GM23338 (cell line): ENCODE results near the gene YES1. TPM values are rescaled to one million over a fixed set of nuclear protein-coding genes. Genes with fewer than 3 reads are reported as not detected.

Source experiments
- ATAC-seq: fragments of 200-7000 bp; cut with Tn5 transposase; 3 replicates; pipeline ENCODE4 v1.9.1; 2020
- DNase-seq: peaks from one replicate; pipeline ENCODE4 v3.0.0-alpha.2; 2015; ENCODE audit warnings: low spot score
- H2AFZ ChIP-seq: fragments of 200-600 bp; sonication (generic); 2 replicates; pipeline ENCODE4 v1.8.0; 2016; ENCODE audit warnings: antibody characterized with exemption, mild to moderate bottlenecking, moderate library complexity
- H3F3A ChIP-seq: fragments of 200-600 bp; sonication (generic); replicated peaks from 2 replicates; pipeline ENCODE4 v1.8.0; 2017; ENCODE audit warnings: antibody characterized with exemption, mixed run types, low read depth
- H3K27ac ChIP-seq: fragments of 200-600 bp; sonication (generic); 2 replicates; pipeline ENCODE4 v1.6.1; 2016; ENCODE audit warnings: low read depth
- H3K27me3 ChIP-seq: fragments of 200-600 bp; sonication (generic); 2 replicates; pipeline ENCODE4 v1.8.0; 2016; ENCODE audit warnings: mild to moderate bottlenecking, mixed run types, moderate library complexity; ENCODE audit not compliant: insufficient read depth
- H3K36me3 ChIP-seq: fragments of 200-600 bp; sonication (generic); 2 replicates; pipeline ENCODE4 v1.8.0; 2016; ENCODE audit warnings: mild to moderate bottlenecking; ENCODE audit not compliant: insufficient read depth
- H3K4me1 ChIP-seq: fragments of 200-600 bp; sonication (generic); 2 replicates; pipeline ENCODE4 v1.8.0; 2016; ENCODE audit warnings: mild to moderate bottlenecking, moderate library complexity; ENCODE audit not compliant: insufficient read depth
- H3K4me2 ChIP-seq: fragments of 200-600 bp; sonication (generic); 2 replicates; pipeline ENCODE4 v1.7.1; 2017; ENCODE audit warnings: mixed run types
- H3K4me3 ChIP-seq: fragments of 200-600 bp; sonication (generic); 2 replicates; pipeline ENCODE4 v1.6.1; 2016; ENCODE audit warnings: mixed run types
- H3K79me2 ChIP-seq: fragments of 200-600 bp; sonication (generic); replicated peaks from 2 replicates; pipeline ENCODE4 v1.8.0; 2017; ENCODE audit warnings: mild to moderate bottlenecking; ENCODE audit not compliant: insufficient read depth
- H3K9me2 ChIP-seq: fragments of 200-600 bp; sonication (generic); 2 replicates; pipeline ENCODE4 v1.8.0; 2017; ENCODE audit not compliant: insufficient read depth
- H4K20me1 ChIP-seq: fragments of 200-600 bp; sonication (generic); replicated peaks from 2 replicates; pipeline ENCODE4 v1.8.0; 2017; ENCODE audit warnings: mild to moderate bottlenecking; ENCODE audit not compliant: insufficient read depth
- H3K27ac Mint-ChIP-seq: 2 replicates; pipeline ENCODE4 v1.8.0; 2020; ENCODE audit warnings: inconsistent platforms, mild to moderate bottlenecking, moderate library complexity, mixed read lengths
- H3K27me3 Mint-ChIP-seq: 3 replicates; pipeline ENCODE4 v1.8.0; 2022; ENCODE audit warnings: low read depth, mild to moderate bottlenecking, moderate library complexity, mixed read lengths, inconsistent platforms; ENCODE audit not compliant: insufficient read depth, poor library complexity
- H3K36me3 Mint-ChIP-seq: 3 replicates; pipeline ENCODE4 v1.8.0; 2021; ENCODE audit warnings: low read depth, mild to moderate bottlenecking, inconsistent platforms, moderate library complexity, mixed read lengths
- H3K4me1 Mint-ChIP-seq: 3 replicates; pipeline ENCODE4 v1.8.0; 2020; ENCODE audit warnings: mild to moderate bottlenecking, inconsistent platforms, mixed read lengths
- H3K4me3 Mint-ChIP-seq: 3 replicates; pipeline ENCODE4 v1.8.0; 2021; ENCODE audit warnings: moderate library complexity, mild to moderate bottlenecking, inconsistent platforms, mixed read lengths
- H3K9me3 Mint-ChIP-seq: 3 replicates; pipeline ENCODE4 v1.8.0; 2020; ENCODE audit warnings: moderate library complexity, mild to moderate bottlenecking, inconsistent platforms, mixed read lengths
- CREB1 ChIP-seq: fragments of 250-450 bp; sonication (Bioruptor Pico); IDR thresholded peaks from 2 replicates; pipeline ENCODE4 v1.5.0; 2020; ENCODE audit warnings: low read depth, mild to moderate bottlenecking, moderate library complexity
- ETS1 ChIP-seq: IDR thresholded peaks from 2 replicates; pipeline ENCODE4 v1.6.1; 2016; ENCODE audit warnings: antibody characterized with exemption
- EZH2 ChIP-seq: fragments of 200-600 bp; sonication (generic); IDR thresholded peaks from one replicate; pipeline ENCODE4 v1.8.0; 2017; ENCODE audit warnings: antibody characterized with exemption, mild to moderate bottlenecking, low read depth; ENCODE audit not compliant: unreplicated experiment
- EZH2phosphoT487 ChIP-seq: fragments of 200-600 bp; sonication (generic); IDR thresholded peaks from one replicate; pipeline ENCODE4 v1.8.1; 2018; ENCODE audit warnings: antibody characterized with exemption; ENCODE audit not compliant: unreplicated experiment
- JUNB ChIP-seq: IDR thresholded peaks from one replicate; pipeline ENCODE4 v1.6.1; 2016; ENCODE audit warnings: antibody characterized with exemption; ENCODE audit not compliant: unreplicated experiment
- POLR2AphosphoS5 ChIP-seq: IDR thresholded peaks from 2 replicates; pipeline ENCODE4 v1.6.1; 2016; ENCODE audit warnings: antibody characterized with exemption, low read depth
- REST ChIP-seq: IDR thresholded peaks from one replicate; pipeline ENCODE4 v1.6.1; 2018; ENCODE audit warnings: antibody characterized with exemption; ENCODE audit not compliant: unreplicated experiment
- STAT1 ChIP-seq: IDR thresholded peaks from one replicate; pipeline ENCODE4 v1.6.1; 2016; ENCODE audit warnings: antibody characterized with exemption; ENCODE audit not compliant: unreplicated experiment
- ZNF114 ChIP-seq: fragments of 250-450 bp; sonication (Bioruptor Pico); IDR thresholded peaks from 2 replicates; pipeline ENCODE4 v1.5.0; 2020; ENCODE audit warnings: mild to moderate bottlenecking, moderate library complexity
- ZNF331 ChIP-seq: fragments of 250-450 bp; sonication (Bioruptor Pico); IDR thresholded peaks from 2 replicates; pipeline ENCODE4 v1.5.0; 2020; ENCODE audit warnings: low read depth, mild to moderate bottlenecking, moderate library complexity
- polyA plus RNA-seq: library from polyadenylated mRNA; unstranded; fragments of >200 nt; fragmentation: Nextera tagmentation; extraction: Ambion mirVana; gene quantifications from 2 replicates; pipeline ENCODE4 v1.2.1, GENCODE V29; 2016
- total RNA-seq: library from RNA; depleted of rRNA; stranded (reverse); fragments of >200 nt; shearing (Covaris generic); gene quantifications from 2 replicates; pipeline ENCODE4 v1.2.3, GENCODE V29; 2014
- TF ChIP-seq, protein P1 (sequence below): fragments of 250-450 bp; sonication (Bioruptor Pico); IDR thresholded peaks from 2 replicates; pipeline ENCODE4 v1.5.0; 2020; ENCODE audit warnings: mild to moderate bottlenecking, moderate library complexity
- TF ChIP-seq, protein P2 (sequence below), 2 experiments: fragments of 200-600 bp in 1 of 2; sonication (generic) in 1 of 2; conservative IDR thresholded peaks; 2 replicates each; pipeline versions ENCODE4 v1.5.1 to v1.6.1; 2016 to 2017; ENCODE audit warnings: antibody characterized with exemption in 2 of 2, low read depth in 2 of 2, mild to moderate bottlenecking in 2 of 2, moderate library complexity in 1 of 2

The YES1 gene
- total and polyA plus RNA-seq, 2 experiments from 2014 or later: 25.4 to 327 TPM

DNA sequence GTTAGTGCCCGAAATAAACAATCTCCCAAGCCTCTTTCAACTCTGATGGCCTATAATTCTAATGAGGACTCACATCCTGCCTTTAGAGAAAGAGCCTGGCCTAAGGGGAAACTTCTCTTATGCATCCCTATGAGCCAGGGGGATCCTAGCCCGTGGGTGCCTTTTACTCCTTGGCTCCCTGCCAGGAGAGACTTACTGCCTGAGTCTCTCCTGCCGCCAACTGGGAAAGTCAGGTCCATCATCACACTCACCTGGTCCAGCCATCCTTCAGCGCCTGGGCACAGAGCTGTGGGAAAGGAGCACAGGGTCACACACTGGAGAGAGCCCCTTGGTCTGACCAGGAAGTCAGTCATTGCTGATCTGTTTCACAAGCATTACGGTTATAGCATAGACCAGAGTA lies 123.7 kb downstream of the YES1 start:
- Histone ChIP-seq H3F3A (0 out of 2 replicates have a peak, but pooled peaks cover 2% of the 10 kb centered on the region), H3K27ac (no peak overlapping the region), H2AFZ (no peak overlapping the region), H3K79me2 (no peaks in the 10 kb centered on the region), H3K9me2 (no peaks in the 10 kb centered on the region), H3K4me3 (no peak overlapping the region), H3K27me3 (no peaks in the 10 kb centered on the region), H4K20me1 (peaks cover 4% of the 10 kb centered on the region), H3K36me3 (no peaks in the 10 kb centered on the region; the same call in 1 of the 2 replicates), H3K4me1 (peaks cover 15% of the 10 kb centered on the region; the same call in 1 of the 2 replicates), H3K4me2 (no peak overlapping the region)
- Mint-ChIP-seq H3K4me1 (peaks cover 36% of the 10 kb centered on the region), H3K27ac (no peak overlapping the region), H3K4me3 (no peak overlapping the region), H3K9me3 (no peaks in the 10 kb centered on the region), H3K27me3 (peaks cover 7% of the 10 kb centered on the region), H3K36me3 (peaks cover 71% of the 10 kb centered on the region)
- TF ChIP-seq ETS1: no peak
- no peak for TF ChIP-seq CREB1 (CRISPR knock-in tag)
- no peak for TF ChIP-seq ZNF114
- TF ChIP-seq EZH2: no peak
- TF ChIP-seq EZH2phosphoT487: no peak
- TF ChIP-seq REST: no peak
- TF ChIP-seq POLR2AphosphoS5: no peak
- no peak for TF ChIP-seq ZNF331
- no peak for TF ChIP-seq STAT1
- no peak for TF ChIP-seq JUNB
- TF ChIP-seq, protein P1, sequence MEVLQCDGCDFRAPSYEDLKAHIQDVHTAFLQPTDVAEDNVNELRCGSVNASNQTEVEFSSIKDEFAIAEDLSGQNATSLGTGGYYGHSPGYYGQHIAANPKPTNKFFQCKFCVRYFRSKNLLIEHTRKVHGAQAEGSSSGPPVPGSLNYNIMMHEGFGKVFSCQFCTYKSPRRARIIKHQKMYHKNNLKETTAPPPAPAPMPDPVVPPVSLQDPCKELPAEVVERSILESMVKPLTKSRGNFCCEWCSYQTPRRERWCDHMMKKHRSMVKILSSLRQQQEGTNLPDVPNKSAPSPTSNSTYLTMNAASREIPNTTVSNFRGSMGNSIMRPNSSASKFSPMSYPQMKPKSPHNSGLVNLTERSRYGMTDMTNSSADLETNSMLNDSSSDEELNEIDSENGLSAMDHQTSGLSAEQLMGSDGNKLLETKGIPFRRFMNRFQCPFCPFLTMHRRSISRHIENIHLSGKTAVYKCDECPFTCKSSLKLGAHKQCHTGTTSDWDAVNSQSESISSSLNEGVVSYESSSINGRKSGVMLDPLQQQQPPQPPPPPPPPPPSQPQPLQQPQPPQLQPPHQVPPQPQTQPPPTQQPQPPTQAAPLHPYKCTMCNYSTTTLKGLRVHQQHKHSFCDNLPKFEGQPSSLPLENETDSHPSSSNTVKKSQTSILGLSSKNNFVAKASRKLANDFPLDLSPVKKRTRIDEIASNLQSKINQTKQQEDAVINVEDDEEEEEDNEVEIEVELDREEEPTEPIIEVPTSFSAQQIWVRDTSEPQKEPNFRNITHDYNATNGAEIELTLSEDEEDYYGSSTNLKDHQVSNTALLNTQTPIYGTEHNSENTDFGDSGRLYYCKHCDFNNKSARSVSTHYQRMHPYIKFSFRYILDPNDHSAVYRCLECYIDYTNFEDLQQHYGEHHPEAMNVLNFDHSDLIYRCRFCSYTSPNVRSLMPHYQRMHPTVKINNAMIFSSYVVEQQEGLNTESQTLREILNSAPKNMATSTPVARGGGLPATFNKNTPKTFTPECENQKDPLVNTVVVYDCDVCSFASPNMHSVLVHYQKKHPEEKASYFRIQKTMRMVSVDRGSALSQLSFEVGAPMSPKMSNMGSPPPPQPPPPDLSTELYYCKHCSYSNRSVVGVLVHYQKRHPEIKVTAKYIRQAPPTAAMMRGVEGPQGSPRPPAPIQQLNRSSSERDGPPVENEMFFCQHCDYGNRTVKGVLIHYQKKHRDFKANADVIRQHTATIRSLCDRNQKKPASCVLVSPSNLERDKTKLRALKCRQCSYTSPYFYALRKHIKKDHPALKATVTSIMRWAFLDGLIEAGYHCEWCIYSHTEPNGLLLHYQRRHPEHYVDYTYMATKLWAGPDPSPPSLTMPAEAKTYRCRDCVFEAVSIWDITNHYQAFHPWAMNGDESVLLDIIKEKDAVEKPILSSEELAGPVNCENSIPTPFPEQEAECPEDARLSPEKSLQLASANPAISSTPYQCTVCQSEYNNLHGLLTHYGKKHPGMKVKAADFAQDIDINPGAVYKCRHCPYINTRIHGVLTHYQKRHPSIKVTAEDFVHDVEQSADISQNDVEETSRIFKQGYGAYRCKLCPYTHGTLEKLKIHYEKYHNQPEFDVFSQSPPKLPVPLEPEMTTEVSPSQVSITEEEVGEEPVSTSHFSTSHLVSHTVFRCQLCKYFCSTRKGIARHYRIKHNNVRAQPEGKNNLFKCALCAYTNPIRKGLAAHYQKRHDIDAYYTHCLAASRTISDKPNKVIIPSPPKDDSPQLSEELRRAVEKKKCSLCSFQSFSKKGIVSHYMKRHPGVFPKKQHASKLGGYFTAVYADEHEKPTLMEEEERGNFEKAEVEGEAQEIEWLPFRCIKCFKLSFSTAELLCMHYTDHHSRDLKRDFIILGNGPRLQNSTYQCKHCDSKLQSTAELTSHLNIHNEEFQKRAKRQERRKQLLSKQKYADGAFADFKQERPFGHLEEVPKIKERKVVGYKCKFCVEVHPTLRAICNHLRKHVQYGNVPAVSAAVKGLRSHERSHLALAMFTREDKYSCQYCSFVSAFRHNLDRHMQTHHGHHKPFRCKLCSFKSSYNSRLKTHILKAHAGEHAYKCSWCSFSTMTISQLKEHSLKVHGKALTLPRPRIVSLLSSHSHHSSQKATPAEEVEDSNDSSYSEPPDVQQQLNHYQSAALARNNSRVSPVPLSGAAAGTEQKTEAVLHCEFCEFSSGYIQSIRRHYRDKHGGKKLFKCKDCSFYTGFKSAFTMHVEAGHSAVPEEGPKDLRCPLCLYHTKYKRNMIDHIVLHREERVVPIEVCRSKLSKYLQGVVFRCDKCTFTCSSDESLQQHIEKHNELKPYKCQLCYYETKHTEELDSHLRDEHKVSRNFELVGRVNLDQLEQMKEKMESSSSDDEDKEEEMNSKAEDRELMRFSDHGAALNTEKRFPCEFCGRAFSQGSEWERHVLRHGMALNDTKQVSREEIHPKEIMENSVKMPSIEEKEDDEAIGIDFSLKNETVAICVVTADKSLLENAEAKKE (CRISPR knock-in tag): no peak
- TF ChIP-seq, protein P2, sequence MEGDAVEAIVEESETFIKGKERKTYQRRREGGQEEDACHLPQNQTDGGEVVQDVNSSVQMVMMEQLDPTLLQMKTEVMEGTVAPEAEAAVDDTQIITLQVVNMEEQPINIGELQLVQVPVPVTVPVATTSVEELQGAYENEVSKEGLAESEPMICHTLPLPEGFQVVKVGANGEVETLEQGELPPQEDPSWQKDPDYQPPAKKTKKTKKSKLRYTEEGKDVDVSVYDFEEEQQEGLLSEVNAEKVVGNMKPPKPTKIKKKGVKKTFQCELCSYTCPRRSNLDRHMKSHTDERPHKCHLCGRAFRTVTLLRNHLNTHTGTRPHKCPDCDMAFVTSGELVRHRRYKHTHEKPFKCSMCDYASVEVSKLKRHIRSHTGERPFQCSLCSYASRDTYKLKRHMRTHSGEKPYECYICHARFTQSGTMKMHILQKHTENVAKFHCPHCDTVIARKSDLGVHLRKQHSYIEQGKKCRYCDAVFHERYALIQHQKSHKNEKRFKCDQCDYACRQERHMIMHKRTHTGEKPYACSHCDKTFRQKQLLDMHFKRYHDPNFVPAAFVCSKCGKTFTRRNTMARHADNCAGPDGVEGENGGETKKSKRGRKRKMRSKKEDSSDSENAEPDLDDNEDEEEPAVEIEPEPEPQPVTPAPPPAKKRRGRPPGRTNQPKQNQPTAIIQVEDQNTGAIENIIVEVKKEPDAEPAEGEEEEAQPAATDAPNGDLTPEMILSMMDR (conservative IDR thresholded peaks at IDR 0.05; ENCODE audit: low read depth in 2 of 2): no peak
- DNase-seq: no peak
- no peak for ATAC-seq
